Heart left ventricle (tissue), 16 donors: Measurements from ENCODE around the gene PRM2. TPM values are rescaled to one million over a fixed set of nuclear protein-coding genes. Genes with fewer than 3 reads are reported as not detected.

ENCODE experiments used
- ATAC-seq, 4 donors: fragments of 200-7000 bp; cut with Tn5 transposase; one replicate each; pipeline ENCODE4 v1.9.1; 2020 to 2022; ENCODE audit warnings: moderate library complexity in 4 of 4, mild to moderate bottlenecking in 3 of 4, moderate number of reproducible peaks in 1 of 4
- DNase-seq, 5 donors: peaks; one replicate each; pipeline ENCODE4 v3.0.0-alpha.2; 2020
- H3K27ac ChIP-seq, 12 donors: fragments of 200-600 bp; sonication (generic) in 4 of 12; one replicate each; pipeline versions ENCODE4 v1.5.0 to v1.8.0; 2016 to 2022; ENCODE audit warnings: mild to moderate bottlenecking in 2 of 12
- H3K27me3 ChIP-seq, 9 donors: fragments of 200-600 bp; sonication (generic) in 2 of 9; one replicate each; pipeline versions ENCODE4 v1.5.1 to v1.8.0; 2016 to 2022; ENCODE audit warnings: mild to moderate bottlenecking in 3 of 9
- H3K36me3 ChIP-seq, 9 donors: fragments of 200-600 bp; sonication (generic) in 2 of 9; one replicate each; pipeline versions ENCODE4 v1.5.0 to v1.8.0; 2018 to 2022; ENCODE audit warnings: mild to moderate bottlenecking in 2 of 9
- H3K4me1 ChIP-seq, 12 donors: fragments of 200-600 bp; sonication (generic) in 4 of 12; one replicate each; pipeline versions ENCODE4 v1.5.0 to v1.8.0; 2016 to 2022; ENCODE audit warnings: mild to moderate bottlenecking in 3 of 12
- H3K4me3 ChIP-seq, 12 donors: fragments of 200-600 bp; sonication (generic) in 4 of 12; one replicate each; pipeline versions ENCODE4 v1.5.0 to v1.8.0; 2017 to 2022; ENCODE audit warnings: mild to moderate bottlenecking in 9 of 12, moderate library complexity in 4 of 12
- H3K9me3 ChIP-seq, 12 donors: fragments of 200-600 bp; sonication (generic) in 4 of 12; one replicate each; pipeline versions ENCODE4 v1.5.0 to v1.8.0; 2016 to 2022; ENCODE audit warnings: mild to moderate bottlenecking in 1 of 12
- POLR2A ChIP-seq, 2 donors: fragments of 450-650 bp; IDR thresholded peaks; one replicate each; pipeline ENCODE4 v1.6.1; 2017; ENCODE audit warnings: antibody characterized with exemption in 2 of 2, mild to moderate bottlenecking in 2 of 2, moderate library complexity in 2 of 2
- WGBS, 4 donors: extraction: QIAGEN DNeasy Blood & Tissue Kit in 2 of 4; methylation state at CpG; one replicate each; pipeline versions ENCODE4 v1.1.5 to v1.1.7; 2013 to 2018; 5-methylcytosine and 5-hydroxymethylcytosine counted together
- intact Hi-C, 10 donors: fragments of 100-400 bp; cut with DNase I; formaldehyde crosslinking; loops; one replicate each; pipeline versions ENCODE4 v1.11.1 to v1.14.2; 2022
- polyA plus RNA-seq, 2 donors: library from polyadenylated mRNA; stranded (reverse); fragments of 200-250 nt; gene quantifications; one replicate each; pipeline ENCODE4 v1.2.3, GENCODE V29; 2013
- total RNA-seq, 9 donors: library from RNA; depleted of rRNA in 2 of 9; stranded (reverse); fragments of >200 nt in 2 of 9; fragmentation: NEBNext Ultra II Directional in 3 of 9; extraction: Animal tissue kit (Norgen Biotek cat#: 25700) in 3 of 9; gene quantifications; one replicate each; pipeline versions ENCODE4 v1.1.0 to v1.2.4, GENCODE V29; 2016 to 2023
- TF ChIP-seq, protein P1 (sequence below), 12 donors: fragments of 200-600 bp; sonication (generic) in 4 of 12; IDR thresholded peaks; one replicate each; pipeline versions ENCODE4 v1.5.0 to v1.8.0; 2018 to 2022; ENCODE audit warnings: antibody characterized with exemption in 12 of 12, mild to moderate bottlenecking in 5 of 12
- donor health status: ischemic (EF 13 %, LVEDD 7.1; RV severe dilation, severe dysfunction).
- donor health status: healthy with polysubstance abuse.
- donor health status: DM: no; HTN: yes; CAD: no.
- donor health status: DM: no; HTN: no; CAD: no.
- donor health status: ischemic (EF 25% LVEDD 6.9; RV normal size, moderate dysfunction).
- donor health status: ischemic (EF 25% LVEDD 5.7; RV mildly dilated, moderate dysfunction).
- donor health status: healthy.
- donor health status: DM: yes; HTN: yes; CAD: no.
- donor health status: ischemic (EF 35%, LVEDD 5.7; RV mildly dilated, moderate dysfunction).
- donor health status: nonischemic (EF 11% LVEDD 7.7; RV severe dilation, severe dysfunction).
- donor health status: DM: yes; HTN: yes; CAD: no.
- donor health status: PGD.
- donor health status: ischemic (EF 29% LVEDD 5.4; RV normal size, mild dysfunction).
- donor health status: nonischemic (EF 23%, LVEDD 6.1; RV moderate dilation, normal function).

PRM2 gene
- total and polyA plus RNA-seq, 11 donors = not detected

GRCh38 chr16:11238272-11239202, 37.7 kb downstream of the PRM2 start:
- Histone ChIP-seq H3K27me3 (no peaks in the 10 kb centered on the region), H3K27ac (no peak overlapping the region), H3K9me3 (no peaks in the 10 kb centered on the region), H3K36me3 (no peaks in the 10 kb centered on the region), H3K4me3 (no peak overlapping the region), H3K4me1 (peaks cover 0 to 46% (median 0%) of the 10 kb centered on the region in 12 donors)
- ATAC-seq (no peak), DNase-seq (no peak)
- TF ChIP-seq, protein P1, sequence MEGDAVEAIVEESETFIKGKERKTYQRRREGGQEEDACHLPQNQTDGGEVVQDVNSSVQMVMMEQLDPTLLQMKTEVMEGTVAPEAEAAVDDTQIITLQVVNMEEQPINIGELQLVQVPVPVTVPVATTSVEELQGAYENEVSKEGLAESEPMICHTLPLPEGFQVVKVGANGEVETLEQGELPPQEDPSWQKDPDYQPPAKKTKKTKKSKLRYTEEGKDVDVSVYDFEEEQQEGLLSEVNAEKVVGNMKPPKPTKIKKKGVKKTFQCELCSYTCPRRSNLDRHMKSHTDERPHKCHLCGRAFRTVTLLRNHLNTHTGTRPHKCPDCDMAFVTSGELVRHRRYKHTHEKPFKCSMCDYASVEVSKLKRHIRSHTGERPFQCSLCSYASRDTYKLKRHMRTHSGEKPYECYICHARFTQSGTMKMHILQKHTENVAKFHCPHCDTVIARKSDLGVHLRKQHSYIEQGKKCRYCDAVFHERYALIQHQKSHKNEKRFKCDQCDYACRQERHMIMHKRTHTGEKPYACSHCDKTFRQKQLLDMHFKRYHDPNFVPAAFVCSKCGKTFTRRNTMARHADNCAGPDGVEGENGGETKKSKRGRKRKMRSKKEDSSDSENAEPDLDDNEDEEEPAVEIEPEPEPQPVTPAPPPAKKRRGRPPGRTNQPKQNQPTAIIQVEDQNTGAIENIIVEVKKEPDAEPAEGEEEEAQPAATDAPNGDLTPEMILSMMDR (IDR thresholded peaks at IDR 0.05) = no peak
- TF ChIP-seq POLR2A (IDR thresholded peaks at IDR 0.05) = no peak
- 95 to 96% (median 95%) methylated on average over 15 of the region's 15 CpGs for WGBS, 4 donors
- intact Hi-C loops = loop anchor here in 1 of 10 donors (2.0 kb wide), 1 partner anchor 50 kb away; no protein-coding TSS in a partner anchor

DNA sequence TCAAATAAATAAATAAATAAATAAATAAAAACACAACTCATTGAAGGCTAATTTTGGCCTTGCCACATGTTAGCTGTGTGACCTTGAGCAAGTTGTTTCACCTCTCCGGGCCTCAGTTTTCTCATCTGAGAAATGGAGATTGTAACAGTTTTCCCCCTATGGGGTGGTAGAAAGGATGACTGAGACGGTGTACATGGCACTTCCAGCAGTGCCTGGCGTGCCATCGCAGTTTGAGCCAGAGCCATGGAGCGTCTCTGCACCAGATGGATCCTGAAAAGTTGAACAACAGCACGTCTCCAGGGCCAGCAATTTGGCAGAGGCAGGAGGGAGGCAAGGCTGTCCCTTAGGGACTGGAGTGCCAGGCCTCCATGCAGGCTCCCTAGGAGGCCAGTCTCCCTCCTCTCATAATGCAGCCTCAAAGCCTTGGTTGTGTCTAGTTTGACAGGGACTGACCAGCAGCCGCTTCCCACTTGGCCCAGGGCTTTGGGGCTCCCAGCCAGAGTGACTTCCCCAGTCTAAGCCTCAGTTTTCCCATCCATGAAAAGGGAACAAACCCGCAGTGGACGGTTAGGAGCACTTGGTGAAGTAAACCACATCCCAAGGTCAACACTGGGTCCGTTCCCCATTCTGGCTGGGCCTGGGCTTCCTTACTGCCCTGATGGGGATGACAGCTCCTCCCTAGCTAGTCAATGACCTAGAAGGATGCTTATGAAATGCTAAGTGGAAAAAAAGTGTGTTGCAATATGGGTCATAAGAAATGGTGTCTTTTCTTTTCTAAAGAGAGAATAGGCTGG, 39.6 kb downstream of the PRM2 start:
- H3K4me3 ChIP-seq = no peak overlapping the region
- H3K36me3 ChIP-seq = no peaks in the 10 kb centered on the region
- TF ChIP-seq, protein P1 (IDR thresholded peaks at IDR 0.05) = no peak
- no peak for TF ChIP-seq POLR2A (IDR thresholded peaks at IDR 0.05)
- H3K9me3 ChIP-seq = no peaks in the 10 kb centered on the region
- 75 to 83% (median 79%) methylated on average over 9 to 10 of the region's 10 CpGs for WGBS, 4 donors
- H3K27ac ChIP-seq = no peak overlapping the region
- DNase-seq = no peak
- peaks cover 0 to 3% (median 0%) of the 10 kb centered on the region in 9 donors for H3K27me3 ChIP-seq
- ATAC-seq = no peak
- H3K4me1 ChIP-seq = peaks cover 0 to 62% (median 6%) of the 10 kb centered on the region in 12 donors
- intact Hi-C loops = no loop called here

DNA sequence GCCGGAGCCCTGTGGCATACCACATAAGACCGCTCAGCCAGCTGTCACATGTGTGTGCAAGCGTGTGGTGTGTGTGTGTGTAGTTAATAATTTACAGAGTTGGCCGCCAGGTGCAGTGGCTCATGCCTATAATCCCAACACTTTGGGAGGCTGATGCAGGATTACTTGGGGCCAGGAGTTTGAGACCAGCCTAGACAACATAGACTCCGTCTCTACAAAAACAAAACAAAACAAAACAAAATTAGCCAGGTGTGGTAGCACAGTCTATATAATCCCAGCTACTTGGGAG, 40.6 kb downstream of the PRM2 start:
- no peak for DNase-seq
- Histone ChIP-seq H3K4me1 (peaks cover 0 to 59% (median 6%) of the 10 kb centered on the region in 12 donors), H3K4me3 (no peak overlapping the region), H3K9me3 (no peaks in the 10 kb centered on the region), H3K36me3 (no peaks in the 10 kb centered on the region), H3K27me3 (peaks cover 0 to 3% (median 0%) of the 10 kb centered on the region in 9 donors), H3K27ac (no peak overlapping the region)
- TF ChIP-seq, protein P1 (IDR thresholded peaks at IDR 0.05) = no peak
- TF ChIP-seq POLR2A (IDR thresholded peaks at IDR 0.05) = no peak
- ATAC-seq = no peak
- intact Hi-C loops = no loop called here
- WGBS, 4 donors = 76 to 82% (median 80%) methylated on average over 5 of the region's 5 CpGs
